Measurements from ENCODE around the gene TMEM242. TPM values are rescaled to one million over a fixed set of nuclear protein-coding genes. Genes with fewer than 3 reads are reported as not detected.

TMEM242 gene
- total and polyA plus RNA-seq, 2 of the 4 experiments (the other 2 are of a cell fraction): 2.3 to 4.6 TPM

- H4K5ac ChIP-seq (ENCODE audit: low read depth, low read length): no peak overlapping the region
- peaks cover 16% of the 10 kb centered on the region; the same call in 1 of the 2 replicates for H3K27me3 ChIP-seq (ENCODE audit: control insufficient read depth, insufficient read depth, low read length)
- H3K4ac ChIP-seq (ENCODE audit: low read depth, low read length): no peak overlapping the region
- no peak for ATAC-seq (ENCODE audit: low read depth)
- no peak overlapping the region for H2BK15ac ChIP-seq (ENCODE audit: low read depth, low read length)
- in situ Hi-C loops (cut with MboI; ENCODE audit: low sequenced_read_pairs) (no loop called here), dilution Hi-C loops (cut with HindIII; ENCODE audit: low sequenced_read_pairs, unreplicated experiment) (no loop called here), intact Hi-C loops (cut with micrococcal nuclease) (no loop called here)
- no peak overlapping the region for H2AK9ac ChIP-seq (replicated peaks; ENCODE audit: low read depth, low read length, poor library complexity)
- ChIA-PET CTCF (interaction anchor here (1.0 kb wide), 1 partner anchor 10 kb away, joined by 3 read pairs; the partner anchor contains the start of gene TMEM242), POLR2A (ENCODE audit: unreplicated experiment) (no interaction called here)
- H2AK5ac ChIP-seq (ENCODE audit: low read depth, low read length): no peak overlapping the region
- TF ChIP-seq POLR2A (IDR thresholded peaks at IDR 0.05; ENCODE audit: low read depth, low read length): no peak
- TF ChIP-seq MXI1 (IDR thresholded peaks at IDR 0.05; ENCODE audit: borderline replicate concordance, low read depth, low read length): no peak
- no peak for TF ChIP-seq MAFK (IDR thresholded peaks at IDR 0.05; ENCODE audit: low read depth, low read length)
- no peak for TF ChIP-seq FOS (IDR thresholded peaks at IDR 0.05; ENCODE audit: low read depth, low read length)
- TF ChIP-seq BHLHE40 (IDR thresholded peaks at IDR 0.05; ENCODE audit: low read depth, low read length): no peak
- TF ChIP-seq SMC3 (IDR thresholded peaks at IDR 0.05; ENCODE audit: low read depth, low read length): no peak
- TF ChIP-seq, protein P1, sequence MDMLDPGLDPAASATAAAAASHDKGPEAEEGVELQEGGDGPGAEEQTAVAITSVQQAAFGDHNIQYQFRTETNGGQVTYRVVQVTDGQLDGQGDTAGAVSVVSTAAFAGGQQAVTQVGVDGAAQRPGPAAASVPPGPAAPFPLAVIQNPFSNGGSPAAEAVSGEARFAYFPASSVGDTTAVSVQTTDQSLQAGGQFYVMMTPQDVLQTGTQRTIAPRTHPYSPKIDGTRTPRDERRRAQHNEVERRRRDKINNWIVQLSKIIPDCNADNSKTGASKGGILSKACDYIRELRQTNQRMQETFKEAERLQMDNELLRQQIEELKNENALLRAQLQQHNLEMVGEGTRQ (IDR thresholded peaks at IDR 0.05; ENCODE audit: low read depth, low read length): no peak
- TF ChIP-seq RAD21 (IDR thresholded peaks at IDR 0.05; ENCODE audit: low read length): no peak
- TF ChIP-seq, protein P2, sequence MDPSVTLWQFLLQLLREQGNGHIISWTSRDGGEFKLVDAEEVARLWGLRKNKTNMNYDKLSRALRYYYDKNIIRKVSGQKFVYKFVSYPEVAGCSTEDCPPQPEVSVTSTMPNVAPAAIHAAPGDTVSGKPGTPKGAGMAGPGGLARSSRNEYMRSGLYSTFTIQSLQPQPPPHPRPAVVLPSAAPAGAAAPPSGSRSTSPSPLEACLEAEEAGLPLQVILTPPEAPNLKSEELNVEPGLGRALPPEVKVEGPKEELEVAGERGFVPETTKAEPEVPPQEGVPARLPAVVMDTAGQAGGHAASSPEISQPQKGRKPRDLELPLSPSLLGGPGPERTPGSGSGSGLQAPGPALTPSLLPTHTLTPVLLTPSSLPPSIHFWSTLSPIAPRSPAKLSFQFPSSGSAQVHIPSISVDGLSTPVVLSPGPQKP (IDR thresholded peaks at IDR 0.05; ENCODE audit: borderline replicate concordance, low read depth, low read length): no peak
- no peak for TF ChIP-seq MAZ (IDR thresholded peaks at IDR 0.05; ENCODE audit: borderline replicate concordance, low read depth, low read length)
- TF ChIP-seq CHD1 (IDR thresholded peaks at IDR 0.05; ENCODE audit: low read depth, low read length): no peak
- no peak for TF ChIP-seq NFE2L2 (IDR thresholded peaks at IDR 0.05; ENCODE audit: low read depth, low read length)
- no peak for TF ChIP-seq CTCF (conservative IDR thresholded peaks at IDR 0.05; ENCODE audit: low read depth, low read length)
- no peak for TF ChIP-seq CEBPB (IDR thresholded peaks at IDR 0.05; ENCODE audit: low read depth, low read length)
- no peak for TF ChIP-seq RFX5 (IDR thresholded peaks at IDR 0.05; ENCODE audit: low read depth, low read length)
- no peak overlapping the region for H3K14ac ChIP-seq (replicated peaks; ENCODE audit: low read depth, low read length)
- no peak overlapping the region for H3K56ac ChIP-seq (ENCODE audit: extremely low read depth, insufficient read depth, low read length)
- BruUV-seq (replicated peaks): no TSS peak
- no peaks in the 10 kb centered on the region for H3K9me1 ChIP-seq (ENCODE audit: insufficient read depth, low read length)
- no peak overlapping the region for H2BK120ac ChIP-seq (ENCODE audit: low read depth, low read length)
- H2BK5ac ChIP-seq (ENCODE audit: low read depth, low read length, poor library complexity, severe bottlenecking): no peak overlapping the region
- no CpG with 5 or more reads among the region's 4 CpGs for WGBS, 2 experiments (ENCODE audit: extremely low coverage in 2 of 2, insufficient read length in 1 of 2)
- H4K91ac ChIP-seq (ENCODE audit: insufficient read depth, low read depth, low read length): no peak overlapping the region
- no peak overlapping the region for H3K9ac ChIP-seq (ENCODE audit: low read depth, low read length)
- H3K4me1 ChIP-seq (ENCODE audit: control insufficient read depth, insufficient read depth, low read length): no peaks in the 10 kb centered on the region
- H3K9me3 ChIP-seq (ENCODE audit: control insufficient read depth, insufficient read depth, low read length): no peaks in the 10 kb centered on the region
- DNase-seq: no peak
- no peak overlapping the region for H4K8ac ChIP-seq (ENCODE audit: low read depth in 2 of 2, low read length in 2 of 2)
- H3K79me1 ChIP-seq (ENCODE audit: low read depth in 1 of 2, low read length in 2 of 2): no peaks in the 10 kb centered on the region
- no peak overlapping the region for H3K4me3 ChIP-seq (ENCODE audit: insufficient read depth, low read depth, low read length)
- H3K18ac ChIP-seq (ENCODE audit: low read depth, low read length): no peak overlapping the region
- no peak overlapping the region for H3K4me2 ChIP-seq (ENCODE audit: low read depth, low read length)
- no peak overlapping the region for H2AFZ ChIP-seq (replicated peaks; ENCODE audit: low read length, poor library complexity)
- H3K27ac ChIP-seq (ENCODE audit: insufficient read depth, low read length): no peak overlapping the region
- H4K20me1 ChIP-seq (ENCODE audit: insufficient read depth, low read length): no peaks in the 10 kb centered on the region
- H3K23ac ChIP-seq (ENCODE audit: low read depth, low read length): no peak overlapping the region
- no peak overlapping the region for H2BK20ac ChIP-seq (ENCODE audit: low read depth, low read length)
- no peaks in the 10 kb centered on the region for H3K36me3 ChIP-seq (ENCODE audit: control insufficient read depth, insufficient read depth, low read length)
Observed at GRCh38 chr6:157333537-157333936, 10.2 kb upstream of the TMEM242 start.
